Left lung (tissue), 10 donors: ENCODE results near the gene EPB41L2. TPM values are rescaled to one million over a fixed set of nuclear protein-coding genes. Genes with fewer than 3 reads are reported as not detected.

ENCODE experiments used
- ATAC-seq: fragments of 200-7000 bp; cut with Tn5 transposase; one replicate; pipeline ENCODE4 v1.9.1; 2020; ENCODE audit warnings: moderate library complexity
- DNase-seq, 4 donors: peaks; one replicate each; pipeline ENCODE4 v3.0.0-alpha.2; 2013 to 2020
- H3K27ac ChIP-seq, 2 donors: fragments of 200-600 bp; sonication (generic) in 1 of 2; one replicate each; pipeline versions ENCODE4 v1.5.0 to v1.8.0; 2020 to 2021
- H3K27me3 ChIP-seq, 2 donors: fragments of 200-600 bp; sonication (generic) in 1 of 2; one replicate each; pipeline versions ENCODE4 v1.5.0 to v1.8.0; 2020 to 2021
- H3K36me3 ChIP-seq, 2 donors: fragments of 200-600 bp; sonication (generic) in 1 of 2; one replicate each; pipeline versions ENCODE4 v1.5.0 to v1.8.0; 2020 to 2021
- H3K4me1 ChIP-seq, 2 donors: fragments of 200-600 bp; one replicate each; pipeline ENCODE4 v1.8.0; 2021
- H3K4me3 ChIP-seq, 2 donors: fragments of 200-600 bp; sonication (generic) in 1 of 2; one replicate each; pipeline versions ENCODE4 v1.5.0 to v1.8.0; 2020 to 2021; ENCODE audit warnings: mild to moderate bottlenecking in 1 of 2
- H3K9me3 ChIP-seq, 2 donors: fragments of 200-600 bp; sonication (generic) in 1 of 2; one replicate each; pipeline versions ENCODE4 v1.5.0 to v1.8.0; 2020 to 2021
- intact Hi-C, 2 donors: fragments of 100-400 bp; cut with DNase I; formaldehyde crosslinking; loops; one replicate each; pipeline versions ENCODE4 v1.11.2 to v1.14.2; 2022
- polyA plus RNA-seq, 6 donors: library from polyadenylated mRNA; unstranded; fragments of 120-200 nt; gene quantifications; one replicate each; pipeline ENCODE4 v1.2.1, GENCODE V29; 2013; ENCODE audit not compliant: insufficient read length in 6 of 6
- total RNA-seq, 2 donors: library from RNA; stranded (reverse); fragmentation: NEBNext Ultra II Directional; extraction: Animal tissue kit (Norgen Biotek cat#: 25700); gene quantifications; one replicate each; pipeline ENCODE4 v1.2.1, GENCODE V29; 2021
- TF ChIP-seq, protein P1 (sequence below), 2 donors: fragments of 200-600 bp; sonication (generic) in 1 of 2; IDR thresholded peaks; one replicate each; pipeline versions ENCODE4 v1.5.0 to v1.8.0; 2021; ENCODE audit warnings: antibody characterized with exemption in 2 of 2
- donor health status: DM: no; HTN: yes; CAD: no.
- donor health status: DM: no; HTN: no; CAD: no.

Gene EPB41L2
- total and polyA plus RNA-seq, 8 donors = 91.3 to 277 (median 248) TPM

DNA sequence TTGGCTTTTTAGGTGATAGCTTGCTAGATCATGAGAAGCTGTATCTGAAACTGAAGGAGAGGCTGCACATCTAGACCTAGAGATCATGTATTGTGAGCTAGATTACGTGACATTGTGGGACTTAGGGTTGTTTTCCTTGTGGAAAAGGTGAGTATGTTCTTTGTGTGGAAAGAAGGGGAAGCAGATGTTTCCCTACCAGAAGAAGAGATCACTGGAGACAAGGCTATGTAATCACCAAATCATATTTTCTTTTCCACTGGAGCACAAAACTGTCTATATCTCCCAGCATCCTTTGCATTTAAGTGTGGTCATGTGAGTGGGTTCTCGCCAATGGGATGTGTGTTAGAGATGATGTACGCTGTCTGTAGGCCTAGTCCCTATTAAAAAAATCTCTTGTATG is 7.0 kb upstream of the EPB41L2 start:
- TF ChIP-seq, protein P1, sequence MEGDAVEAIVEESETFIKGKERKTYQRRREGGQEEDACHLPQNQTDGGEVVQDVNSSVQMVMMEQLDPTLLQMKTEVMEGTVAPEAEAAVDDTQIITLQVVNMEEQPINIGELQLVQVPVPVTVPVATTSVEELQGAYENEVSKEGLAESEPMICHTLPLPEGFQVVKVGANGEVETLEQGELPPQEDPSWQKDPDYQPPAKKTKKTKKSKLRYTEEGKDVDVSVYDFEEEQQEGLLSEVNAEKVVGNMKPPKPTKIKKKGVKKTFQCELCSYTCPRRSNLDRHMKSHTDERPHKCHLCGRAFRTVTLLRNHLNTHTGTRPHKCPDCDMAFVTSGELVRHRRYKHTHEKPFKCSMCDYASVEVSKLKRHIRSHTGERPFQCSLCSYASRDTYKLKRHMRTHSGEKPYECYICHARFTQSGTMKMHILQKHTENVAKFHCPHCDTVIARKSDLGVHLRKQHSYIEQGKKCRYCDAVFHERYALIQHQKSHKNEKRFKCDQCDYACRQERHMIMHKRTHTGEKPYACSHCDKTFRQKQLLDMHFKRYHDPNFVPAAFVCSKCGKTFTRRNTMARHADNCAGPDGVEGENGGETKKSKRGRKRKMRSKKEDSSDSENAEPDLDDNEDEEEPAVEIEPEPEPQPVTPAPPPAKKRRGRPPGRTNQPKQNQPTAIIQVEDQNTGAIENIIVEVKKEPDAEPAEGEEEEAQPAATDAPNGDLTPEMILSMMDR (IDR thresholded peaks at IDR 0.05) = no peak
- Histone ChIP-seq H3K4me1 (no peaks in the 10 kb centered on the region), H3K27ac (no peak overlapping the region), H3K27me3 (no peaks in the 10 kb centered on the region), H3K9me3 (peaks cover 0 to 2% of the 10 kb centered on the region in 2 donors), H3K4me3 (no peak overlapping the region), H3K36me3 (no peaks in the 10 kb centered on the region)
- intact Hi-C loops = no loop called here
- ATAC-seq = no peak
- no peak for DNase-seq

DNA sequence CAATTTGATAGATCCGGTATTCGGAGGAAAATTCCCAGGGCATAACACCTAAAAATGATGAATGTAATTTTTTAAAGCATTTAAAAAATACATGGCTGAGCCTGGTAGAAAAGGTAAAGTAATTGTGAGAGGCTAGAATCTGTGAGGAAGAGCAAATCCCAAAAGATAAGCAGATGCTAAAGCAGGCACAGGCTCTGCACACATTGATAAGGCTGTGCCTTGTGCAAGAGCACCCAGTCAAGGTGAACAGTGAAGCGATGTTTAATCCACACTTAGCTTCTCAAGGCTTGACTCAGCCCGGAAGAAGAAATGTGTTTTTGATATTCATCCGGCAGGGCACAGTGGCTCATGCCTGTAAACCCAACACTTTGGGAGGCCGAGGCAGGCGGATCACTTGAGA is 5.1 kb upstream of the EPB41L2 start:
- peaks cover 0 to 2% of the 10 kb centered on the region in 2 donors for H3K9me3 ChIP-seq
- TF ChIP-seq, protein P1 (IDR thresholded peaks at IDR 0.05) = no peak
- peaks cover 0 to 8% of the 10 kb centered on the region in 2 donors for H3K4me1 ChIP-seq
- no peaks in the 10 kb centered on the region for H3K36me3 ChIP-seq
- H3K27ac ChIP-seq = no peak overlapping the region
- H3K27me3 ChIP-seq = no peaks in the 10 kb centered on the region
- DNase-seq (no peak), ATAC-seq (no peak)
- intact Hi-C loops = no loop called here
- H3K4me3 ChIP-seq = no peak overlapping the region

DNA sequence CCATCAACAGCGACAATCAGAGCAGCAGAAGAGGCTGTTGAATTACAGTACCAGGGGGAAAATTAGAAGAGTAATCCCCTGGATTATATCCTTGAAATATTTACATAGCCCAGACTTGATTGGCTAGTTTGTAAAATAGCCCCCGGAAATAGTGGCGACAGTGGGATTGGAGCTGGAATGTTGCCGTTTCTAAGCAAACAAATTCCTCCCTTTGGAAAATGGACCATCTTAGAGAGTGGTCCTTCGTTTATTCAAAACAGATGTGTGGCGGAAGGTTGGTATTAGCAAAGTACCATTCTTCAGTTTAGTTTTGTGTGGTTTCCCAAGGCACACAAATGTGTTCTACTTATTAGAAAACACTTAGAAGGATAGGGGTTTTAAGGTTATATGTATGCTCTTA is 4.5 kb upstream of the EPB41L2 start:
- Histone ChIP-seq H3K4me3 (no peak overlapping the region), H3K9me3 (peaks cover 0 to 2% of the 10 kb centered on the region in 2 donors), H3K27me3 (peaks cover 0 to 4% of the 10 kb centered on the region in 2 donors), H3K4me1 (peaks cover 0 to 8% of the 10 kb centered on the region in 2 donors), H3K27ac (no peak overlapping the region), H3K36me3 (no peaks in the 10 kb centered on the region)
- no peak for DNase-seq
- TF ChIP-seq, protein P1 (IDR thresholded peaks at IDR 0.05) = no peak
- ATAC-seq = no peak
- intact Hi-C loops = no loop called here

DNA sequence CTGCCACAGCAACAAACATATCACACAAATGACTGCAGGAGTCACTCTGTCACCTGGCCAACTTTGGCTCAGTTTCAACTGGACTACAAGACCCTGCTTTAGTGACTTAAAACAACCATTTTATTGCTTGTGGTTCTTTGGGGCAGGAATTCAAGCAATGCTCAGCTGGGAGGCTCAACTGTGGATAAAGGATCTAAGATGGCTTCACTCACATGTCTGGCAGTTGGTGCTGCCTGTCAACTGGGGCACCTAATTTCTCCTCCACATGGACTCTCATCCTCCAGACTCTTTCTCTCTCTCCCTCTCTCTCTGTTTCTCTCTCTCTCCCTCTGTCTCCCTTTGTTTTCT is 2.8 kb upstream of the EPB41L2 start:
- H3K4me3 ChIP-seq = no peak overlapping the region
- TF ChIP-seq, protein P1 (IDR thresholded peaks at IDR 0.05) = no peak
- ATAC-seq (no peak), DNase-seq (no peak)
- no peak overlapping the region for H3K27ac ChIP-seq
- peaks cover 0 to 18% of the 10 kb centered on the region in 2 donors for H3K27me3 ChIP-seq
- H3K9me3 ChIP-seq = peaks cover 0 to 2% of the 10 kb centered on the region in 2 donors
- H3K4me1 ChIP-seq = peaks cover 0 to 22% of the 10 kb centered on the region in 2 donors
- H3K36me3 ChIP-seq = no peaks in the 10 kb centered on the region
- intact Hi-C loops = no loop called here

DNA sequence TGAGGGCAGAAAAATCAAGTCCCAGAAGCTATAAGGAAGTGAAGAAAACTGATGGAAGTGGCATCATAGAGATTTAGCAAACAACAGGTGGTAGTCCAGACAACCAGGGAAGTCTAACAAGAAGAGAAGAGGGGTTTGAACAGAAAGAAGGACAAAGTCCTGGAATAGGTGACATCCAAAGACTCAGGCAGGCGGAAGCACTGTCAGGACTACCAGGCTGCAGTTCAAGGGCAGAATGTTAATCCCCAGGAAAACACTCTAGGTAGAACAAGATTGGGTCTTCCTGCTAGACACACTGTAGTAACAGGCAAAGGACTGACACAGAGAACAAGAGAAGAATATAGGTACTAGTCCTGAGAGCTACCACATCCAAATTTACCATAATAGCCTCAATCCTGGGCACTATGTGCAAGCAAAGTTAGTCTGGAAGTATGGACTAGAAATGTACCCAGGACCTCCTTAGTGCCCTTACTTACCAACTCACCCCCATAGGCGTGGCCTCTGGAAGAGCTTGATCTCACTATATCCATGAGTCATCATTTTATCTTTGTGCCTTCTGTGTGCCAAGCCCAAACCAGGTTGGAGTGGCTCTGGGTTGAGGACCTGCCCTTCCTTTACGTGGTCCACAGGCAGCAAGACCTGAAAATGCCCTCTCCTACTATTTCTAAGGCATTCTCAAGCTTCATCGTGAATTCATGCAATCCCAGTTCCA is 2.2 kb upstream of the EPB41L2 start:
- Histone ChIP-seq H3K4me1 (peaks cover 0 to 26% of the 10 kb centered on the region in 2 donors), H3K4me3 (no peak overlapping the region), H3K9me3 (peaks cover 0 to under 1% of the 10 kb centered on the region in 2 donors), H3K36me3 (no peaks in the 10 kb centered on the region), H3K27me3 (peaks cover 0 to 18% of the 10 kb centered on the region in 2 donors), H3K27ac (no peak overlapping the region)
- DNase-seq (no peak), ATAC-seq (no peak)
- intact Hi-C loops = no loop called here
- TF ChIP-seq, protein P1 (IDR thresholded peaks at IDR 0.05) = no peak
